Activated CD4-positive, alpha-beta memory T cell treated with anti-CD3 and anti-CD28 coated beads for 36 hours (primary cell): ENCODE measurements around the gene SMARCA5. TPM values are rescaled to one million over a fixed set of nuclear protein-coding genes. Genes with fewer than 3 reads are reported as not detected.
"Not testable (repeated sequence)": the region's sequence is repeated elsewhere in the genome, so short reads cannot be mapped to it uniquely, and the experiment has no call there.

Source experiments
- CTCF ChIA-PET: fragments of 350-600 bp; sonication (Branson Sonifier 250); formaldehyde crosslinking; loops from one replicate; lab custom pipeline; 2021; ENCODE audit warnings: antibody characterized with exemption, inconsistent platforms; lab: Charles Lee
- POLR2A ChIA-PET: fragments of 350-600 bp; sonication (Branson Sonifier 250); formaldehyde crosslinking; loops from one replicate; lab custom pipeline; 2021; ENCODE audit warnings: antibody characterized with exemption; lab: Charles Lee
- DNase-seq: peaks from one replicate; pipeline ENCODE4 v3.0.0-alpha.2; 2020
- H3K27ac Mint-ChIP-seq: one replicate; pipeline ENCODE4 v1.8.0; 2021; ENCODE audit warnings: mixed read lengths
- H3K27me3 Mint-ChIP-seq: one replicate; pipeline ENCODE4 v1.8.0; 2021; ENCODE audit warnings: mixed read lengths
- H3K36me3 Mint-ChIP-seq: one replicate; pipeline ENCODE4 v1.8.0; 2021; ENCODE audit warnings: mixed read lengths
- H3K4me1 Mint-ChIP-seq: one replicate; pipeline ENCODE4 v1.8.0; 2021; ENCODE audit warnings: low read depth, mixed read lengths
- H3K4me3 Mint-ChIP-seq: one replicate; pipeline ENCODE4 v1.8.0; 2021; ENCODE audit warnings: mild to moderate bottlenecking, mixed read lengths
- H3K9me3 Mint-ChIP-seq: one replicate; pipeline ENCODE4 v1.8.0; 2021; ENCODE audit warnings: mixed read lengths
- intact Hi-C: fragments of 100-400 bp; cut with micrococcal nuclease; formaldehyde crosslinking; loops from one replicate; pipeline ENCODE4 v1.15.1; 2023
- total RNA-seq, 2 experiments: library from RNA; stranded (reverse); gene quantifications; one replicate each; pipeline ENCODE4 v1.2.3, GENCODE V29; 2021

SMARCA5 gene
- total RNA-seq, 2 experiments from 2014 or later = 67.0 to 69.3 TPM

DNA sequence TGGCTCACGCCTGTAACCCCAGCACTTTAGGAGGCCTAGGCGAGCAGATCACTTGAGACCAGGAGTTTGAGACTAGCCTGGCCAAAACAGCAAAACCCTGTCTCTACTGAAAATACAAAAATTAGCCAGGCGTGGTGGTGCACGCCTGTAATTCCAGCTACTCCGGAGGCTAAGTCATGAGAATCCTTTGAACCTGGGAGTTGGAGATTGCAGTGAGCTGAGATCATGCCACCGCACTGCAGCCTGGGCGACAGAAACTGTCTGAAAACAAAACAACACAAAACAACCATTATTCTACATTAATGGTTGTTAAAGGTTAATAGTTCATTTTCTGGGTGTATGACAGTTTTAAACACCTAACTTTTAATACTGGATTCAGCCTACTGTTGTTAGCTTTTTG is 1.6 kb upstream of the SMARCA5 start:
- Mint-ChIP-seq H3K27me3 (no peaks in the 10 kb centered on the region), H3K36me3 (peaks cover 23% of the 10 kb centered on the region), H3K4me3 (no peak overlapping the region), H3K4me1 (peaks cover 17% of the 10 kb centered on the region), H3K27ac (no peak overlapping the region), H3K9me3 (no peaks in the 10 kb centered on the region)
- no peak for DNase-seq
- POLR2A ChIA-PET = no interaction called here
- CTCF ChIA-PET = no interaction called here
- intact Hi-C loops = loop anchor here (5.0 to 10.0 kb wide), 4 partner anchors 945 to 1227 kb away; no protein-coding TSS in a partner anchor

- peak overlapping the region; percentile 97 for H3K4me3 Mint-ChIP-seq
- peaks cover 29% of the 10 kb centered on the region for H3K36me3 Mint-ChIP-seq
- no peaks in the 10 kb centered on the region for H3K9me3 Mint-ChIP-seq
- H3K27me3 Mint-ChIP-seq = no peaks in the 10 kb centered on the region
- peaks cover 25% of the 10 kb centered on the region for H3K4me1 Mint-ChIP-seq
- POLR2A ChIA-PET = interaction anchor here (0.6 to 1.1 kb wide), 3 partner anchors 23 to 328 kb away, joined by 3 read pairs; partner anchors contain the start of gene USP38
- no peak for DNase-seq
- peak overlapping the region; percentile 97 for H3K27ac Mint-ChIP-seq
- intact Hi-C loops = loop anchor here (1.0 to 10.0 kb wide), 10 partner anchors 46 to 1667 kb away; partner anchors contain the start of genes ABCE1, ANAPC10, OTUD4 and USP38
- CTCF ChIA-PET = no interaction called here
These were observed 556 bp upstream of the SMARCA5 start for GRCh38 chr4:143512978-143513313.

DNA sequence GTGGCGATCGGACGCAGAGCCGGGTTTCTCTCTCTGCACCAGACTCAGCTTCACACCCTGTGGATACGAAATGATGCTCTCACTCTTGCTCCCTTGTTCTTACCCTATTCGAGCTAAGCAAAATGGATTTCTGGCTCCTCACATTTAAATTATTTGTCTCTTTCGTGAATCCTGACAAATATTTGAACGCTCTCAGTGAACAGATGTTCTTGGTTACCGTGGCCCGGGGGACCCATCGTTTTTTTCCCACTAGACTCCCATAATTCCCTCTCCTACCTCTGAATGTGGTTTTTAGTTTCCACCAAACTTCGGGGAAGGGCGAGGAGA is 630 bp downstream of the SMARCA5 start:
- POLR2A ChIA-PET = interaction anchor here (0.7 to 1.5 kb wide), 7 partner anchors 10 to 329 kb away, joined by 3 to 4 read pairs (median 3); no protein-coding TSS in a partner anchor
- H3K4me1 Mint-ChIP-seq = peaks cover 31% of the 10 kb centered on the region

DNA sequence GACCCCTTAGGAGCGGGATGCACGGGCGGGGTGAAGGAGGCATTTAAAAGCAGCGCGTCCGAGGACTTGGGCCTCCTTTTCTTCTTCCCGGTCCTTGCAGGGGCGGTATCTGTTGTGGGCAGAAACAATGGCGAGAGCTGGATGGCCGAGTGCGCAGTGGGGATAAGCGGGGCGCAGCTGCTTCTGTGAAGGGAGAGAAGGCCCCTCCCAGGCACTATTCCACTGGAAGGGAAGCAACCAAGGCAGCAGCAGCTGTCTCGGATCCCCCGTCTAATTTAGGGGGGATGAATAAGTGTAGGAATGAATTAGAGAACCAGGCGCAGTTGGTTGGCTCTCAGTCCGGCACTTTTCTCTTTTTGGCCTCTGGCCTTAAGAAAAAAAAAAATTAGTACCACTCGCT is 995 bp downstream of the SMARCA5 start:
- CTCF ChIA-PET = no interaction called here
- intact Hi-C loops = loop anchor here (5.0 to 10.0 kb wide), 4 partner anchors 947 to 1230 kb away; no protein-coding TSS in a partner anchor
- no peaks in the 10 kb centered on the region for H3K9me3 Mint-ChIP-seq
- POLR2A ChIA-PET = interaction anchor here (0.7 to 1.5 kb wide), 6 partner anchors 10 to 600 kb away, joined by 3 to 4 read pairs (median 3); no protein-coding TSS in a partner anchor
- peak; percentile 37 for DNase-seq
- H3K27me3 Mint-ChIP-seq = no peaks in the 10 kb centered on the region
- H3K4me1 Mint-ChIP-seq = peaks cover 35% of the 10 kb centered on the region
- peak overlapping the region; percentile 97 for H3K4me3 Mint-ChIP-seq
- peaks cover 38% of the 10 kb centered on the region for H3K36me3 Mint-ChIP-seq
- H3K27ac Mint-ChIP-seq = peak overlapping the region; percentile 97

More for the DNA sequence above, 630 bp downstream of the SMARCA5 start:
- no peaks in the 10 kb centered on the region for H3K9me3 Mint-ChIP-seq
- H3K27ac Mint-ChIP-seq = peak overlapping the region; percentile 97
- H3K4me3 Mint-ChIP-seq = peak overlapping the region; percentile 97
- H3K27me3 Mint-ChIP-seq = no peaks in the 10 kb centered on the region
- intact Hi-C loops = loop anchor here (5.0 to 10.0 kb wide), 4 partner anchors 947 to 1229 kb away; no protein-coding TSS in a partner anchor
- no peak for DNase-seq
- H3K36me3 Mint-ChIP-seq = peaks cover 34% of the 10 kb centered on the region
- CTCF ChIA-PET = interaction anchor here (0.5 kb wide), 1 partner anchor 235 kb away, joined by 3 read pairs; no protein-coding TSS in a partner anchor

- DNase-seq = no peak
- Mint-ChIP-seq H3K27me3 (no peaks in the 10 kb centered on the region), H3K4me3 (peak overlapping the region; percentile 97), H3K27ac (peak overlapping the region; percentile 97), H3K4me1 (peaks cover 39% of the 10 kb centered on the region), H3K9me3 (no peaks in the 10 kb centered on the region), H3K36me3 (peaks cover 42% of the 10 kb centered on the region)
- ChIA-PET POLR2A (interaction anchor here (0.7 to 1.5 kb wide), 2 partner anchors 31 to 600 kb away, joined by 3 read pairs; no protein-coding TSS in a partner anchor), CTCF (no interaction called here)
- intact Hi-C loops = loop anchor here (5.0 to 10.0 kb wide), 4 partner anchors 948 to 1230 kb away; no protein-coding TSS in a partner anchor
These were observed 1.4 kb downstream of the SMARCA5 start for GRCh38 chr4:143514901-143515300.

- H3K27me3 Mint-ChIP-seq = no peaks in the 10 kb centered on the region
- peak overlapping the region; percentile 97 for H3K4me3 Mint-ChIP-seq
- ChIA-PET CTCF (no interaction called here), POLR2A (no interaction called here)
- intact Hi-C loops = loop anchor here (10.0 kb wide), 2 partner anchors 1141 to 1231 kb away; no protein-coding TSS in a partner anchor
- DNase-seq = no peak
- no peaks in the 10 kb centered on the region for H3K9me3 Mint-ChIP-seq
- H3K4me1 Mint-ChIP-seq = peaks cover 46% of the 10 kb centered on the region
- peak overlapping the region; percentile 66 for H3K27ac Mint-ChIP-seq
- H3K36me3 Mint-ChIP-seq = peaks cover 47% of the 10 kb centered on the region
These were observed 2.4 kb downstream of the SMARCA5 start for GRCh38 chr4:143515905-143516304.

DNA sequence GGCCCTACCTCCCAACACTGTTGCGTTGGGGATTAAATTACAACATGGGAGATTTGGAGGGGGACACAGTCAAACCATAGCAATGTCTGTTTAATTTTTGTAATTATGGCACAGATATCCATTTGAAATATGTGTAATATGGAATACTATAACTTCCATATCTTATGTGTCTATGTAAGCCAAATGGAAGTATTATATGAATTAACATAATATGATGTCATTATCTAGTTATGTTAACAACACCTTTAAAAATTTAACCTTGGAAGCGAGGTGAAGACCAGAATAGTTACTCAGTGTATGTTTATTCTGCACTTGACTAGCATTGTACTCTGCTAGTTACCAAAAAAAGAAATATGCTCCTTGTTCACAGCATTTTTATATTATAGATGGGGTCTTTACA is 4.3 kb downstream of the SMARCA5 start:
- H3K27me3 Mint-ChIP-seq = no peaks in the 10 kb centered on the region
- no peak for DNase-seq
- intact Hi-C loops = loop anchor here (10.0 kb wide), 2 partner anchors 1143 to 1233 kb away; no protein-coding TSS in a partner anchor
- H3K4me3 Mint-ChIP-seq = no peak overlapping the region
- peaks cover 57% of the 10 kb centered on the region for H3K36me3 Mint-ChIP-seq
- H3K27ac Mint-ChIP-seq = no peak overlapping the region
- CTCF ChIA-PET = no interaction called here
- POLR2A ChIA-PET = no interaction called here
- H3K9me3 Mint-ChIP-seq = no peaks in the 10 kb centered on the region
- H3K4me1 Mint-ChIP-seq = peaks cover 57% of the 10 kb centered on the region

GRCh38 chr4:143524211-143524610 is 10.7 kb downstream of the SMARCA5 start:
- ChIA-PET POLR2A (interaction anchor here (0.8 kb wide), 1 partner anchor 10 kb away, joined by 3 read pairs; no protein-coding TSS in a partner anchor), CTCF (no interaction called here)
- intact Hi-C loops = no loop called here
- Mint-ChIP-seq H3K27ac (no peak overlapping the region), H3K27me3 (no peaks in the 10 kb centered on the region), H3K4me1 (peaks cover 42% of the 10 kb centered on the region), H3K9me3 (no peaks in the 10 kb centered on the region), H3K4me3 (no peak overlapping the region), H3K36me3 (peaks cover 53% of the 10 kb centered on the region)
- DNase-seq = no peak

- H3K9me3 Mint-ChIP-seq, POLR2A ChIA-PET, DNase-seq, H3K27ac Mint-ChIP-seq, H3K4me3 Mint-ChIP-seq, H3K27me3 Mint-ChIP-seq, intact Hi-C loops: not testable (repeated sequence)
- CTCF ChIA-PET = interaction anchor here (0.6 kb wide), 1 partner anchor 765 kb away, joined by 3 read pairs; no protein-coding TSS in a partner anchor
- Mint-ChIP-seq H3K4me1 (peaks cover 17% of the 10 kb centered on the region), H3K36me3 (peaks cover 54% of the 10 kb centered on the region)
These were observed 14.5 kb downstream of the SMARCA5 start for GRCh38 chr4:143528046-143528445.

GRCh38 chr4:143531380-143531779 is 17.9 kb downstream of the SMARCA5 start:
- Mint-ChIP-seq H3K27me3 (no peaks in the 10 kb centered on the region), H3K4me3 (no peak overlapping the region), H3K4me1 (peaks cover 4% of the 10 kb centered on the region), H3K27ac (no peak overlapping the region), H3K36me3 (peaks cover 52% of the 10 kb centered on the region), H3K9me3 (no peaks in the 10 kb centered on the region)
- no peak for DNase-seq
- POLR2A ChIA-PET = no interaction called here
- CTCF ChIA-PET = interaction anchor here (0.7 to 1.0 kb wide), 2 partner anchors 10 to 25 kb away, joined by 3 read pairs; no protein-coding TSS in a partner anchor
- intact Hi-C loops = loop anchor here (10.0 kb wide), 1 partner anchor 1583 kb away; no protein-coding TSS in a partner anchor

GRCh38 chr4:143531788-143532491 is 18.4 kb downstream of the SMARCA5 start:
- peaks cover 49% of the 10 kb centered on the region for H3K36me3 Mint-ChIP-seq
- no peaks in the 10 kb centered on the region for H3K9me3 Mint-ChIP-seq

More at GRCh38 chr4:143531788-143532491, 18.4 kb downstream of the SMARCA5 start:
- ChIA-PET CTCF (interaction anchor here (1.0 kb wide), 1 partner anchor 24 kb away, joined by 3 read pairs; no protein-coding TSS in a partner anchor), POLR2A (no interaction called here)
- no peak for DNase-seq
- peaks cover 3% of the 10 kb centered on the region for H3K4me1 Mint-ChIP-seq
- intact Hi-C loops = loop anchor here (10.0 kb wide), 1 partner anchor 1583 kb away; no protein-coding TSS in a partner anchor
- no peak overlapping the region for H3K27ac Mint-ChIP-seq
- H3K4me3 Mint-ChIP-seq = no peak overlapping the region
- no peaks in the 10 kb centered on the region for H3K27me3 Mint-ChIP-seq
